GM12873 (cell line): ENCODE results near the gene IGHMBP2.

ENCODE experiments used
- TF ChIP-seq, protein P1 (sequence below): IDR thresholded peaks from 2 replicates; pipeline ENCODE4 v1.5.1; 2012; ENCODE audit warnings: low read depth, mild to moderate bottlenecking, moderate library complexity, low read length, control low read depth; ENCODE audit not compliant: insufficient read depth; ENCODE audit errors: missing control alignments

Gene IGHMBP2

DNA sequence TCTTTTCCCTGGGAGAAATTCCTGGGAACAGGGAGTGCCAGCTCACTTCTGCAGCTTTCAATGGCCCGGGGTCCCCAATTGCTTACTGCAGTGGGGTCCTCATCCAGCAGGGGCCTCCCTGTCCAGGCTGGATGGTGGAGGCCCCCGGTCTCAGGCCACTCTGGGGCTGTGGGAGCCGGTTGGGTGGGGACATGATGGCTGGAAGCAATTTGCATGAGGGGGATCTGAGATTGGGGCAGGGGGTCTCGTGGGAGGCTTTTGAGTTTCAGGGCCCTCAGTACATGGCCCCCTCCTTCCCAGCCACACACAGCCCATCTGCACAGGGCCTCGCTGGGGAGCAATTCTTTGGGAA, 51.9 kb downstream of the IGHMBP2 start:
- TF ChIP-seq, protein P1, sequence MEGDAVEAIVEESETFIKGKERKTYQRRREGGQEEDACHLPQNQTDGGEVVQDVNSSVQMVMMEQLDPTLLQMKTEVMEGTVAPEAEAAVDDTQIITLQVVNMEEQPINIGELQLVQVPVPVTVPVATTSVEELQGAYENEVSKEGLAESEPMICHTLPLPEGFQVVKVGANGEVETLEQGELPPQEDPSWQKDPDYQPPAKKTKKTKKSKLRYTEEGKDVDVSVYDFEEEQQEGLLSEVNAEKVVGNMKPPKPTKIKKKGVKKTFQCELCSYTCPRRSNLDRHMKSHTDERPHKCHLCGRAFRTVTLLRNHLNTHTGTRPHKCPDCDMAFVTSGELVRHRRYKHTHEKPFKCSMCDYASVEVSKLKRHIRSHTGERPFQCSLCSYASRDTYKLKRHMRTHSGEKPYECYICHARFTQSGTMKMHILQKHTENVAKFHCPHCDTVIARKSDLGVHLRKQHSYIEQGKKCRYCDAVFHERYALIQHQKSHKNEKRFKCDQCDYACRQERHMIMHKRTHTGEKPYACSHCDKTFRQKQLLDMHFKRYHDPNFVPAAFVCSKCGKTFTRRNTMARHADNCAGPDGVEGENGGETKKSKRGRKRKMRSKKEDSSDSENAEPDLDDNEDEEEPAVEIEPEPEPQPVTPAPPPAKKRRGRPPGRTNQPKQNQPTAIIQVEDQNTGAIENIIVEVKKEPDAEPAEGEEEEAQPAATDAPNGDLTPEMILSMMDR, result no peak

DNA sequence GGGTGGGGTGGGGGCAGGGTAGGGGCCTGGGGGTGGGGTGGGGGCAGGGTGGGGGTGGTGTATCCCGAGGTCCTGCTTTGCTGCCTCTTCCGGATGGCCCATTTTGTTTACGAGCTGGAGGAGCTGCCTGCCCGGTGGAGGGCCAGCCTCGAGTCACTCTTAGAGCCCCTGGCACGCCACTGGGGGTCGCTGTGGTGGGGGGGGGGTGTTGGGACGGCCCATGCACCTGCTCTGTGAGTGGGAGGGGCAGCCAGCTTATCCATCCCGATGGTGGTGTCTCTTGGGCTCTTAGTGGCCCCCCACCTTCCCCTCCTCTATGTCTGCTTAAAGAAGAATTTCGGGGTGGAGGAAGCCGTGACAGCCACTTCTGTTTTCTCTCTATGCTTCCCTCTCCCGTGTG, 52.5 kb downstream of the IGHMBP2 start:
- TF ChIP-seq, protein P1, result peak; percentile 46

DNA sequence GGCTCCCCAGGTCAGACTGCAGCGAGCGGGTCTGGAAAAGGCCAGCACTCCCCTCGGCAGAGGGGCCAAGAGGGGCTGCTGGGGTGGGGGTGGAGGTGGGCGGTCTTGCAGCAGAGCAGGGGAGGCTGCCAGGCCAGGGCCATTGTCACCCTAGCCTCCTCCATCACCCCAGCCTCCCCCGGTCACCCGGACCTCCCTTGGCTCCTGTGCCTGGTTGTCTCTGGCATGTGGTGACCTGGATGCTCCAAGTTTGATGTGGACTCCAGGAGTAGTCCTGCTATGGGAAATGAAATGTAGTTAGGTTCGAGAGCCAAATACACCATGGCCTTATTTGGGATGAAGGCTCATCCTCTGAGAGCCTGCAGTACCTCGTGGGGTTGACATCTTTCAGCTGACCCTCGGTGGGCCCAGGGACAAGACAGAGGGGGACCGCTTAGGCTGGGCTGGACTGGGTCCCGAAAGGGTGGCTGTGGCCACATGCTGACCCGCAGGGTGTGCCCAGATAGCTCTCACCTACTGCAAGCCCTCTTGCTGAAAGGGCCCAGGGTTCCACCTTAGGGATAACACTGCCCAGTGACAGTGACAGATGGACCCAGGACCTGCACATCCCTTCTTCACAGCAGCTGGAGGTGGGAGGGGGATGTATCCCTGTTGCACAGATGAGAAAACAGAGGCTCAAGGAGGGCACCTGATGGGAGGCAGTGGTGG, 53.0 kb downstream of the IGHMBP2 start:
- TF ChIP-seq, protein P1, result no peak

DNA sequence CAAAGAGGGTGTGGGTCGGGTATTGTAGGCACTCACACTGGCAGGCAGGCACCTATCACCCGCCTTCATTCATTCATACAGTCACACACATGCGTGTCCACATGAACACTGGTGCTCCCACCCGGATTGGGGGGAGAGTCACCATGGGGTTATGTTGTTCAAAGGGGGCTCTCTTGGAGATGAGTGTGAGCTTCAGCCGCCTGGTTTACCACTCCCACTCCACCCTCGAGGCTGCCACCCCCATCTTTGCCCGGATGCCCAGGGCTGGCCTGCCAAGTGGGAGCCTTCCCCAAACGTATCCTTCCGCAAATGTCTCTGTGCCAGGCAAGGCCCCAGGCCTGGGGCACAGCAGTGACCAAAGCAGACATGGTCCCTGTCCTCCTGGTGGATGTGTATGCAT, 54.5 kb downstream of the IGHMBP2 start:
- TF ChIP-seq, protein P1, result no peak

DNA sequence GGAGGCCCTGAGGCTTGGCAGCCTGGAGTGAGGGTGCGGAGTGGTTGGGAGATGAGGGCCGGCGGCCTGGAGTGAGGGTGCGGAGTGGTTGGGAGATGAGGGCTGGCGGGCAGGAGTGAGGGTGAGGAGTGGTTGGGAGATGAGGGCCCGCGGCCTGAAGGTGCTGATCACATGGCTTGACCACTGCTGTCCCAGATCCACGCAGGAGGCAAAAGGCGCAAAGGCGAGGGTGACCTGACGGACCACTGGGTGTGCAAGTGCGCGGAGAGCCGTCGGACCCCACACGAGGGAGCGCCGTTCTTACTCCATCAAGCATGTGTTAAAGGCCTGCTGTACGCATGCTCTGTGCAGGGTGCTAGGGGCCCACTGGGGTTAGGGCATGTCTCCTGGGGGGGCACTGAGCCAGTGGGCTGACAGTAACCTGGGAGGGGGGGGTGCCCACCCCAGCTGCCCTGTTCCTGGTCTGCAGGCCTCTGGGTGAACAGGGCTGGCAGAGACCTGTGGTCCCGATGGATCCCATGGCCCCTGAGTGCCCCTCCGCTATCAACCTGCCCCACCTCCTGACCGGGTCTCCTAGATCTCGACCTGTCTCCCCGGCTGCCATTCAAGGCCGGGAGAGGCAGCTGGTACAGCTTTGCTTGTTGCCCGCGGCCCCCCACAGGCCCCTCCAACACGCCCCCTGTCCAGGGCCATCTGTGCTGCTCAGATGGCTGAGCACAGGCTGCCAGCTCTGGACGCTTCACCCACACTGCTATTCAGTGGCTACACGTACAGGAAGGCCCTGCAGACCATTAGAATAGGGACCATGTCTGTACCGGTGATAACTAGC, 56.0 kb downstream of the IGHMBP2 start:
- TF ChIP-seq, protein P1, result no peak

DNA sequence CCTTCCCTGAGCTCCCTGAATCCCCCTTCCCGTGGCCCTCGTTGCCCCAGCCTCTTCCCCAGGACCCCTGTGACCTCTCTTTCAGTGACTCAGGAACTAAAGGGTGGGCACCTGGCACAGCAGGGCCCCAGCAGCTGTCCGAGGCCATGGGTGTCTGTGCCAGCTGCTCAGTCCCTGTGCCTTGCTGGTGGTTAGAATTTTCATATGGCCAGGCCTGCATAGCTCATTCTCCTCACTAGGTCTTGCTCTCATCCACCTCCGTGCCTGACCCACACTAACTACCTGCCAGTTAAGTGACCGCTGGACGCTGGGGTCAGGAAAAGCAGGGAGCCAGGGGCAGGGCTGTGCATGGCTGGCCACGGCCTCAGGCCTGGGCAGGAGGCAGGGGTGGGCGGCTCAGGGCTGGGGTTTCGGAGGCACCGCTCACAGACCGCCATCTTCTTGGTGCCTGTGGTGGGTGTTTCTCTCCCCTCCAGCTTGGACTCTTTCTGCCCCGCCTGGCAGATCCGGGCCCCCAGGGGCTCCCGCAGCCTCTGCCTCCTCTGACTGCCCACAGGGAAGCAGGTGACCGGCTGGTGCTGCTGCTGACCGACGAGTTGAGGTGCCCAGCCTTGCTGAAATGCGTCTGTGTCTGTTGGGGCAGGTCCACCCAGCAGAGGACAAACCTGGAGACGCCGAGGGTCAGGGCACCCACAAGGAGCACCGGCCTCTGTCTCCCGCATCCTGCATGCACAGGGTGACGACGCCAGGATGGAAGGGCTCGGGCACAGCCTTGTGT, 56.8 kb downstream of the IGHMBP2 start:
- TF ChIP-seq, protein P1, result no peak

DNA sequence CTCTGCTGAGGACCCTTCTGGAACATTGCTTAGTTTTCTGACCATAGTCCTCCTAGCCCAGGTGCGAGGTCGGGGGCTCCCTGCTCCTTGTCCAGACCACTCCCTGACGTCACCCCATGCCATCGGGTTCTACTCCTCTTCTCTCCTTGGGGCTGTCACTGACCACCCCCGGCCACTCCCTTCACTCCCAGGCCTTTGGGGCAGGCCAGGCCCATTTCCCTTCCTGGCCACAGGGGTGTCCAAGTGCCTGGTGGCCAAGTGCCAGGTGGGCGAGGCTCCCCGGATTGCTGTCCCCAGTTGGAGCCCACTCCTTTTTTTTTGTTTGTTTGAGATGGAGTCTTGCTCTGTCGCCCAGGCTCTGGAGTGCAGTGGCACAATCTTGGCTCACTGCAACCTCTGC, 57.6 kb downstream of the IGHMBP2 start:
- TF ChIP-seq, protein P1, result no peak
